MCF 10A (cell line): ENCODE data around the gene PPIB. TPM values are rescaled to one million over a fixed set of nuclear protein-coding genes. Genes with fewer than 3 reads are reported as not detected.
A peak's percentile ranks its signal among the peaks of the same experiment; 100 is the strongest.

Experiments
- BruUV-seq: library from RNA; stranded (reverse); fragments of 400-500 nt; replicated peaks from 2 replicates; lab custom pipeline; 2021; lab: Mats Ljungman, UMichigan
- CTCF ChIA-PET: fragments of 300-600 bp; sonication (Branson Sonifier 250); formaldehyde crosslinking; extraction: SDS; loops from one replicate; lab custom pipeline; 2021; ENCODE audit warnings: antibody characterized with exemption, inconsistent platforms; lab: Yijun Ruan, JAX
- POLR2A ChIA-PET: fragments of 300-600, 350-650 bp; sonication (Branson Sonifier 250); formaldehyde crosslinking; extraction: SDS; loops from one replicate; lab custom pipeline; 2020; ENCODE audit warnings: antibody characterized with exemption, inconsistent platforms; lab: Yijun Ruan, JAX
- DNase-seq: peaks from one replicate; pipeline ENCODE4 v3.0.0-alpha.2; 2018; ENCODE audit not compliant: unreplicated experiment
- H3K27ac Mint-ChIP-seq: one replicate; pipeline ENCODE4 v1.8.0; 2022; ENCODE audit warnings: mild to moderate bottlenecking, low read depth, mixed read lengths; ENCODE audit not compliant: unreplicated experiment
- H3K27me3 Mint-ChIP-seq: one replicate; pipeline ENCODE4 v1.8.0; 2022; ENCODE audit warnings: mixed read lengths; ENCODE audit not compliant: insufficient read depth, unreplicated experiment
- H3K36me3 Mint-ChIP-seq: one replicate; pipeline ENCODE4 v1.8.0; 2022; ENCODE audit warnings: mild to moderate bottlenecking, moderate library complexity, mixed read lengths; ENCODE audit not compliant: insufficient read depth, unreplicated experiment
- H3K4me1 Mint-ChIP-seq: one replicate; pipeline ENCODE4 v1.8.0; 2022; ENCODE audit warnings: mixed read lengths; ENCODE audit not compliant: insufficient read depth, unreplicated experiment
- H3K4me3 Mint-ChIP-seq: one replicate; pipeline ENCODE4 v1.8.0; 2022; ENCODE audit warnings: mild to moderate bottlenecking, moderate library complexity, mixed read lengths; ENCODE audit not compliant: unreplicated experiment
- H3K9me3 Mint-ChIP-seq: one replicate; pipeline ENCODE4 v1.8.0; 2022; ENCODE audit warnings: mixed read lengths; ENCODE audit not compliant: unreplicated experiment
- intact Hi-C: fragments of 100-400 bp; cut with micrococcal nuclease; formaldehyde crosslinking; loops from 2 replicates; pipeline ENCODE4 v1.14.1; 2022
- total RNA-seq: library from RNA; stranded (reverse); gene quantifications from 2 replicates; pipeline ENCODE4 v1.2.3, GENCODE V29; 2022
- TF ChIP-seq, protein P1 (sequence below): fragments of 200-600 bp; IDR thresholded peaks from one replicate; pipeline ENCODE4 v1.8.0; 2022; ENCODE audit warnings: antibody characterized with exemption, mild to moderate bottlenecking; ENCODE audit not compliant: unreplicated experiment

The PPIB gene
- total RNA-seq, 1 experiment from 2014 or later = 874 TPM

GRCh38 chr15:64144565-64145281 is 18.1 kb downstream of the PPIB start:
- Mint-ChIP-seq H3K36me3 (peaks cover 45% of the 10 kb centered on the region), H3K4me1 (no peaks in the 10 kb centered on the region), H3K27me3 (no peaks in the 10 kb centered on the region), H3K4me3 (no peak overlapping the region), H3K9me3 (no peaks in the 10 kb centered on the region), H3K27ac (peak overlapping the region; percentile 39)
- no TSS peak for BruUV-seq
- POLR2A ChIA-PET = interaction anchor here (1.1 to 1.8 kb wide), 3 partner anchors 9 to 19 kb away, joined by 3 to 11 read pairs (median 7); partner anchors contain the start of gene PPIB
- intact Hi-C loops = no loop called here
- TF ChIP-seq, protein P1, sequence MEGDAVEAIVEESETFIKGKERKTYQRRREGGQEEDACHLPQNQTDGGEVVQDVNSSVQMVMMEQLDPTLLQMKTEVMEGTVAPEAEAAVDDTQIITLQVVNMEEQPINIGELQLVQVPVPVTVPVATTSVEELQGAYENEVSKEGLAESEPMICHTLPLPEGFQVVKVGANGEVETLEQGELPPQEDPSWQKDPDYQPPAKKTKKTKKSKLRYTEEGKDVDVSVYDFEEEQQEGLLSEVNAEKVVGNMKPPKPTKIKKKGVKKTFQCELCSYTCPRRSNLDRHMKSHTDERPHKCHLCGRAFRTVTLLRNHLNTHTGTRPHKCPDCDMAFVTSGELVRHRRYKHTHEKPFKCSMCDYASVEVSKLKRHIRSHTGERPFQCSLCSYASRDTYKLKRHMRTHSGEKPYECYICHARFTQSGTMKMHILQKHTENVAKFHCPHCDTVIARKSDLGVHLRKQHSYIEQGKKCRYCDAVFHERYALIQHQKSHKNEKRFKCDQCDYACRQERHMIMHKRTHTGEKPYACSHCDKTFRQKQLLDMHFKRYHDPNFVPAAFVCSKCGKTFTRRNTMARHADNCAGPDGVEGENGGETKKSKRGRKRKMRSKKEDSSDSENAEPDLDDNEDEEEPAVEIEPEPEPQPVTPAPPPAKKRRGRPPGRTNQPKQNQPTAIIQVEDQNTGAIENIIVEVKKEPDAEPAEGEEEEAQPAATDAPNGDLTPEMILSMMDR = no peak
- CTCF ChIA-PET = interaction anchor here (0.5 to 2.5 kb wide), 4 partner anchors 9 to 856 kb away, joined by 3 to 21 read pairs (median 6); no protein-coding TSS in a partner anchor
- no peak for DNase-seq

GRCh38 chr15:64144192-64144564 is 18.6 kb downstream of the PPIB start:
- H3K4me3 Mint-ChIP-seq = no peak overlapping the region
- H3K27me3 Mint-ChIP-seq = no peaks in the 10 kb centered on the region
- POLR2A ChIA-PET = interaction anchor here (1.1 to 1.7 kb wide), 2 partner anchors 9 to 19 kb away, joined by 3 to 7 read pairs; partner anchors contain the start of gene PPIB
- CTCF ChIA-PET = interaction anchor here (1.2 to 2.5 kb wide), 3 partner anchors 10 to 38 kb away, joined by 3 to 21 read pairs (median 8); no protein-coding TSS in a partner anchor
- H3K4me1 Mint-ChIP-seq = no peaks in the 10 kb centered on the region
- intact Hi-C loops = no loop called here
- TF ChIP-seq, protein P1 = no peak
- no peaks in the 10 kb centered on the region for H3K9me3 Mint-ChIP-seq
- peak overlapping the region; percentile 39 for H3K27ac Mint-ChIP-seq
- DNase-seq = no peak
- BruUV-seq = no TSS peak
- peaks cover 45% of the 10 kb centered on the region for H3K36me3 Mint-ChIP-seq

DNA sequence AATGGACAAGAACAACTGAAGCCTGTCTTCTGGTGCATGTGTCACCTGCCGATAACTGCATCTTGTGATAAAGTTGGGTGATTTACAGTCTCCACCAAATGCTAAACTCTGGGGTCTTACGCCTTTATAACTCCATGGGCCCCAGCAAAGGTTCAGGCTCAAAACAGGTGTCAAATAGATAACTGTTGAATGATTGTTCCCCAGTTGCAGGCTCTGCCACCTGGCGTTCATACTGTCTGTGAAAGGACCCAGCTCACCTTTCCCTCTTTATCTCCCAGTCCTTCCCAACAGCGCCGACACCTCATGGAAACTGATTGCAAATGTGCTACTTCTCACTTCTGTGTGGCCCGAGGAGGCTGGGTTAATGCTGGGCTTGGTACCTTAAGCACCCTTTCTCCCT is 19.5 kb downstream of the PPIB start:
- Mint-ChIP-seq H3K27me3 (no peaks in the 10 kb centered on the region), H3K4me1 (no peaks in the 10 kb centered on the region), H3K9me3 (no peaks in the 10 kb centered on the region), H3K4me3 (no peak overlapping the region), H3K27ac (no peak overlapping the region), H3K36me3 (peaks cover 46% of the 10 kb centered on the region)
- ChIA-PET POLR2A (interaction anchor here (1.7 kb wide), 1 partner anchor 10 kb away, joined by 7 read pairs; no protein-coding TSS in a partner anchor), CTCF (interaction anchor here (2.5 kb wide), 1 partner anchor 11 kb away, joined by 21 read pairs; no protein-coding TSS in a partner anchor)
- DNase-seq = no peak
- TF ChIP-seq, protein P1 = no peak
- no TSS peak for BruUV-seq
- intact Hi-C loops = no loop called here

GRCh38 chr15:64141798-64142512 is 20.9 kb downstream of the PPIB start:
- Mint-ChIP-seq H3K36me3 (peaks cover 55% of the 10 kb centered on the region), H3K9me3 (no peaks in the 10 kb centered on the region), H3K4me3 (no peak overlapping the region), H3K27me3 (no peaks in the 10 kb centered on the region), H3K4me1 (no peaks in the 10 kb centered on the region), H3K27ac (no peak overlapping the region)
- BruUV-seq = no TSS peak
- DNase-seq = no peak
- CTCF ChIA-PET = interaction anchor here (1.1 kb wide), 1 partner anchor 12 kb away, joined by 5 read pairs; no protein-coding TSS in a partner anchor
- POLR2A ChIA-PET = interaction anchor here (0.7 kb wide), 1 partner anchor 71 kb away, joined by 3 read pairs; no protein-coding TSS in a partner anchor
- TF ChIP-seq, protein P1 = no peak
- intact Hi-C loops = no loop called here
